Measurements from ENCODE around the gene CKS2.
"Not testable (repeated sequence)": the region's sequence is repeated elsewhere in the genome, so short reads cannot be mapped to it uniquely, and the experiment has no call there.

The CKS2 gene

GRCh38 chr9:89311346-89312221 is 589 bp downstream of the CKS2 start:
- no peak for DNase-seq (ENCODE audit: low read depth in 2 of 2)

GRCh38 chr9:89312222-89312571 is 1.2 kb downstream of the CKS2 start:
- DNase-seq (ENCODE audit: low read depth in 2 of 2): no peak

- no peak for DNase-seq (ENCODE audit: low read depth in 2 of 2)
Measured at GRCh38 chr9:89313842-89314241, 2.8 kb downstream of the CKS2 start.

GRCh38 chr9:89314955-89315354 is 4.0 kb downstream of the CKS2 start:
- no peak for DNase-seq (ENCODE audit: low read depth in 2 of 2)

- DNase-seq (ENCODE audit: low read depth in 2 of 2): no peak
Measured at GRCh38 chr9:89315482-89315881, 4.5 kb downstream of the CKS2 start.

- DNase-seq (ENCODE audit: low read depth in 2 of 2): no peak
Measured at GRCh38 chr9:89317282-89317681, 6.3 kb downstream of the CKS2 start.

- peak; percentile 91 for DNase-seq (ENCODE audit: low read depth in 2 of 2)
Measured at GRCh38 chr9:89318123-89319014, 7.4 kb downstream of the CKS2 start, which contains the start of gene SECISBP2. SECISBP2 (plus strand) TSS chr9:89318500; CDS start chr9:89318577, 77 bp downstream.

GRCh38 chr9:89319015-89319905 is 8.3 kb downstream of the CKS2 start:
- no peak for DNase-seq (ENCODE audit: low read depth in 2 of 2)

GRCh38 chr9:89323390-89323789 is 12.4 kb downstream of the CKS2 start:
- DNase-seq (ENCODE audit: low read depth in 2 of 2): no peak

- no peak for DNase-seq (ENCODE audit: low read depth in 2 of 2)
Measured at GRCh38 chr9:89325733-89326132, 14.7 kb downstream of the CKS2 start.

GRCh38 chr9:89328064-89328463 is 17.1 kb downstream of the CKS2 start:
- no peak for DNase-seq (ENCODE audit: low read depth in 2 of 2)

- no peak for DNase-seq (ENCODE audit: low read depth in 2 of 2)
Measured at GRCh38 chr9:89329917-89330316, 18.9 kb downstream of the CKS2 start.

- no peak for DNase-seq (ENCODE audit: low read depth in 2 of 2)
Measured at GRCh38 chr9:89330513-89330912, 19.5 kb downstream of the CKS2 start.

- no peak for DNase-seq (ENCODE audit: low read depth in 2 of 2)
Measured at GRCh38 chr9:89339807-89340206, 28.8 kb downstream of the CKS2 start.

GRCh38 chr9:89340332-89340731 is 29.3 kb downstream of the CKS2 start:
- no peak for DNase-seq (ENCODE audit: low read depth in 2 of 2)

GRCh38 chr9:89342213-89342612 is 31.2 kb downstream of the CKS2 start:
- no peak for DNase-seq (ENCODE audit: low read depth in 2 of 2)

- no peak for DNase-seq (ENCODE audit: low read depth in 2 of 2)
Measured at GRCh38 chr9:89342948-89343347, 32.0 kb downstream of the CKS2 start.

GRCh38 chr9:89343812-89344211 is 32.8 kb downstream of the CKS2 start:
- DNase-seq (ENCODE audit: low read depth in 2 of 2): not testable (repeated sequence)

- no peak for DNase-seq (ENCODE audit: low read depth in 2 of 2)
Measured at GRCh38 chr9:89345476-89345875, 34.5 kb downstream of the CKS2 start.

- DNase-seq (ENCODE audit: low read depth in 2 of 2): no peak
Measured at GRCh38 chr9:89346696-89347095, 35.7 kb downstream of the CKS2 start.

- no peak for DNase-seq (ENCODE audit: low read depth in 2 of 2)
Measured at GRCh38 chr9:89347651-89348050, 36.7 kb downstream of the CKS2 start.

GRCh38 chr9:89349607-89350006 is 38.6 kb downstream of the CKS2 start:
- no peak for DNase-seq (ENCODE audit: low read depth in 2 of 2)
